Loucy (cell line): ENCODE results near the gene L2HGDH.

Experiments used
- H2AFZ ChIP-seq: fragments of 200-600 bp; sonication (generic); 2 replicates; pipeline ENCODE4 v1.6.0; 2016; ENCODE audit warnings: antibody characterized with exemption, mild to moderate bottlenecking, low read length, moderate library complexity
- H3F3A ChIP-seq: fragments of 200-600 bp; 2 replicates; pipeline ENCODE4 v1.6.0; 2016; ENCODE audit warnings: antibody characterized with exemption, low read depth, mild to moderate bottlenecking
- H3K27me3 ChIP-seq: fragments of 200-600 bp; sonication (generic); 2 replicates; pipeline ENCODE4 v1.6.1; 2014; ENCODE audit warnings: low read length, mild to moderate bottlenecking; ENCODE audit not compliant: insufficient read depth, poor library complexity, severe bottlenecking
- H3K36me3 ChIP-seq: fragments of 200-600 bp; sonication (generic); 2 replicates; pipeline ENCODE4 v1.6.1; 2016; ENCODE audit warnings: low read length; ENCODE audit not compliant: insufficient read depth
- H3K4me1 ChIP-seq: fragments of 200-600 bp; sonication (generic); 2 replicates; pipeline ENCODE4 v1.5.1; 2014; ENCODE audit warnings: low read length, mild to moderate bottlenecking; ENCODE audit not compliant: insufficient read depth, poor library complexity, severe bottlenecking
- H3K4me2 ChIP-seq: fragments of 200-600 bp; sonication (generic); 2 replicates; pipeline ENCODE4 v1.6.0; 2014; ENCODE audit warnings: antibody characterized with exemption, low read length, low read depth, mild to moderate bottlenecking; ENCODE audit not compliant: poor library complexity, severe bottlenecking
- H3K4me3 ChIP-seq: fragments of 200-600 bp; sonication (generic); 2 replicates; pipeline ENCODE4 v1.5.1; 2014; ENCODE audit warnings: low read length, mild to moderate bottlenecking, mixed read lengths; ENCODE audit not compliant: poor library complexity, severe bottlenecking
- H3K79me2 ChIP-seq: fragments of 200-600 bp; sonication (generic); 2 replicates; pipeline ENCODE4 v1.6.1; 2014; ENCODE audit warnings: low read length; ENCODE audit not compliant: insufficient read depth
- H3K9ac ChIP-seq: fragments of 200-600 bp; sonication (generic); 2 replicates; pipeline ENCODE4 v1.6.0; 2014; ENCODE audit warnings: mild to moderate bottlenecking, low read depth, low read length, moderate library complexity; ENCODE audit not compliant: poor library complexity, severe bottlenecking
- H3K9me2 ChIP-seq: fragments of 200-600 bp; sonication (generic); replicated peaks from 2 replicates; pipeline ENCODE4 v1.6.1; 2016; ENCODE audit warnings: low read depth, low read length, mixed read lengths
- H3K9me3 ChIP-seq: fragments of 200-600 bp; sonication (generic); 2 replicates; pipeline ENCODE4 v1.6.1; 2014; ENCODE audit warnings: mild to moderate bottlenecking, antibody characterized with exemption, low read length, low read depth; ENCODE audit not compliant: insufficient read depth
- H4K20me1 ChIP-seq: fragments of 200-600 bp; sonication (generic); 2 replicates; pipeline ENCODE4 v1.6.0; 2014; ENCODE audit warnings: antibody characterized with exemption, low read length, mild to moderate bottlenecking; ENCODE audit not compliant: insufficient read depth, poor library complexity, severe bottlenecking
- EZH2phosphoT487 ChIP-seq: fragments of 200-600 bp; IDR thresholded peaks from 2 replicates; pipeline ENCODE4 v1.6.1; 2018; ENCODE audit warnings: antibody characterized with exemption, mild to moderate bottlenecking, moderate library complexity, borderline replicate concordance
- TF ChIP-seq, protein P1 (sequence below): fragments of 200-600 bp; sonication (generic); conservative IDR thresholded peaks from 2 replicates; pipeline ENCODE4 v1.5.1; 2014; ENCODE audit warnings: mild to moderate bottlenecking, antibody characterized with exemption, low read length

L2HGDH gene

DNA sequence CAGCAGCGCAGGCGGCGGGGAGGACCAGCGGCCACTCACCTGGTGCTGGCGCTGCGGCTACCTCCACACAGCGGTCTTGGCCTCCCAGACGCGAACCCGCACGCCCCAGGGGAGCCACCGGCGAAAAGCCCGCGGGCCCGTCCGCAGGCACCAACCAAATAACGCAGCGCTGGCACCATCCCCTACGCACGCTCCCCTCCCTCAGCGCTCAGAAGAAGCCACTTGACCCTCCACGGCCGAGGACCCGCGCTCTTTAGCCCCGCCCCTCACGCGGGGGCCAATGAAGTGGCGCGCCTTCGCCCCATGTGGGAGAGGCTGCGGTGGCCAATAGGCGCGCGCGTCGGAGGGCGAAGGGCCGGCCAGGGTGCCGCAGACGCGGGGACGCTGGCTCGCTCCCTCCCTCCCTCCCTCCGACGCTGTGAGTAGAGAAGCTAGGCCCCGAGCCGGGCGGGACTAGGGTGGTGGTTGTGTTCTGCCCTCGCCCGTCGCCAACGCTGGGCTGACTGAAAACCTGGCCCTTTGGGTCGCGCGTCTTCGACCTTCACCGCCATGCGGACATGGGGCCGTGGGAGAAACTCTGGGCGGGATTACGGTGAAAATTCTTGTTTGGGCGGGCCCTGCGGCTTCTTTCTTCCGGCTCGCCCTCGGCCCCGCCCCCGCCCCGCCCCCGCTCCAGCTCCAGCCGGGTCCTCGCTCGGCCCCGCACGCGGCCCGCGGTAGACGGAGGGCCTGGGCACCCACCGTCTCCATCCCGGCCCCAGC, at the start of gene L2HGDH, which contains the start of gene DMAC2L:
Gene L2HGDH (minus strand): TSS at position 258 of the 762 bp plus-strand sequence. CDS start 79 bp downstream, at position 179.
Gene DMAC2L (plus strand): TSS at position 353 of the 762 bp plus-strand sequence. CDS start 9,164 bp downstream, outside the sequence.
- Histone ChIP-seq H3K4me3 (peak within 1 kb of the TSS; percentile 94), H3K9ac (peak within 1 kb of the TSS; percentile 79), H3K79me2 (peaks cover 49% of the 10 kb centered on the region), H3K4me2 (peak within 1 kb of the TSS; percentile 98), H3K9me3 (peaks cover 8% of the 10 kb centered on the region; the same call in 1 of the 2 replicates), H3K4me1 (peaks cover 36% of the 10 kb centered on the region), H2AFZ (peak within 1 kb of the TSS; percentile 92), H3F3A (no peaks in the 10 kb centered on the region), H3K36me3 (no peaks in the 10 kb centered on the region), H4K20me1 (peaks cover 3% of the 10 kb centered on the region), H3K9me2 (no peaks in the 10 kb centered on the region), H3K27me3 (no peaks in the 10 kb centered on the region)
- TF ChIP-seq, protein P1, sequence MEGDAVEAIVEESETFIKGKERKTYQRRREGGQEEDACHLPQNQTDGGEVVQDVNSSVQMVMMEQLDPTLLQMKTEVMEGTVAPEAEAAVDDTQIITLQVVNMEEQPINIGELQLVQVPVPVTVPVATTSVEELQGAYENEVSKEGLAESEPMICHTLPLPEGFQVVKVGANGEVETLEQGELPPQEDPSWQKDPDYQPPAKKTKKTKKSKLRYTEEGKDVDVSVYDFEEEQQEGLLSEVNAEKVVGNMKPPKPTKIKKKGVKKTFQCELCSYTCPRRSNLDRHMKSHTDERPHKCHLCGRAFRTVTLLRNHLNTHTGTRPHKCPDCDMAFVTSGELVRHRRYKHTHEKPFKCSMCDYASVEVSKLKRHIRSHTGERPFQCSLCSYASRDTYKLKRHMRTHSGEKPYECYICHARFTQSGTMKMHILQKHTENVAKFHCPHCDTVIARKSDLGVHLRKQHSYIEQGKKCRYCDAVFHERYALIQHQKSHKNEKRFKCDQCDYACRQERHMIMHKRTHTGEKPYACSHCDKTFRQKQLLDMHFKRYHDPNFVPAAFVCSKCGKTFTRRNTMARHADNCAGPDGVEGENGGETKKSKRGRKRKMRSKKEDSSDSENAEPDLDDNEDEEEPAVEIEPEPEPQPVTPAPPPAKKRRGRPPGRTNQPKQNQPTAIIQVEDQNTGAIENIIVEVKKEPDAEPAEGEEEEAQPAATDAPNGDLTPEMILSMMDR = no peak; the same call in 1 of the 2 replicates
- no peak for TF ChIP-seq EZH2phosphoT487

DNA sequence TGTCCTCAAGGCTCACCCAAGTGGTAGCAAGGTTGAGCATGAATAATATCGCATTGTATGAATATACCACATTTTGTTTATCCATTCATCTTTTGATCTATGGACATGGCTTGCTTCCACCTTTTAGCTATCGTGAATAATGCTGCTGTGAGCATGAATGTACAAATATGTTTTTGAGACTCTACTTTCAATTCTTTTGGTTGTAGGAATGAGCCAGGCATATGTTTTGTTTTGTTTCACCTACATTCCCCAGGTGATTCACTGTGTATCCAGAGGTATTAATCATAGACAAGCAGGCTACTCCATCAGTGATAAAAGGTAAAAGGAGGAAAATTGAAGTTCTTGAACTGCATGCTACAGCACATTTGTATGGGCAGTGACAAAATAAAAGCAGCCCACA, 48.8 kb upstream of the L2HGDH start:
- no peaks in the 10 kb centered on the region for H3K27me3 ChIP-seq
- H4K20me1 ChIP-seq = no peaks in the 10 kb centered on the region
- peaks cover 29% of the 10 kb centered on the region for H3K4me1 ChIP-seq
- H3K9me3 ChIP-seq = no peaks in the 10 kb centered on the region
- no peaks in the 10 kb centered on the region for H3K36me3 ChIP-seq
- no peak overlapping the region for H3K4me2 ChIP-seq
- peaks cover 9% of the 10 kb centered on the region for H3F3A ChIP-seq
- H3K4me3 ChIP-seq = no peak overlapping the region
- TF ChIP-seq, protein P1 = no peak
- no peak for TF ChIP-seq EZH2phosphoT487
- no peaks in the 10 kb centered on the region for H3K79me2 ChIP-seq
- no peaks in the 10 kb centered on the region for H3K9me2 ChIP-seq
- H2AFZ ChIP-seq = no peak overlapping the region
- H3K9ac ChIP-seq = no peak overlapping the region

DNA sequence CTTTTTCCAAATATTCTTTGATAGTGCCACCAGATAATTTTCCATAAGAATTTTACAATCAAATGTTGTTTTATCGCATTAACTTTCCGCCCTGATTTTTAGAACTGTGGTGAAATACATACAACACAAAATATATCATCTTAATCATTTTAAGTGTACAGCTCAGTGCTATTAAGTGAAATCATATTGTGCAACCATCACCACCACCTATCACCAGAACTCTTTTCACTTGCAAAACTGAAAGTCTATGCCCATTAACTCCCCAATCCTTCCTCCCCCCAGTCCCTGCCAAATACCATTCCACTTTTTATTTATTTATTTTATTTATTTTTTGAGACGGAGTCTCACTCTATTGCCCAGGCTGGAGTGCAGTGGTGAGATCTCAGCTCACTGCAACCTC, 48.1 kb upstream of the L2HGDH start:
- Histone ChIP-seq H3K9me3 (no peaks in the 10 kb centered on the region), H3F3A (peaks cover 9% of the 10 kb centered on the region), H3K36me3 (no peaks in the 10 kb centered on the region), H3K4me1 (peaks cover 28% of the 10 kb centered on the region), H3K4me2 (no peak overlapping the region), H3K27me3 (no peaks in the 10 kb centered on the region), H3K4me3 (no peak overlapping the region), H4K20me1 (no peaks in the 10 kb centered on the region), H3K9ac (no peak overlapping the region), H2AFZ (no peak overlapping the region), H3K9me2 (no peaks in the 10 kb centered on the region), H3K79me2 (no peaks in the 10 kb centered on the region)
- TF ChIP-seq, protein P1 = no peak
- TF ChIP-seq EZH2phosphoT487 = no peak
